Left ventricle myocardium inferior (tissue), 1 donor: ENCODE measurements around the gene SLU7. TPM values are rescaled to one million over a fixed set of nuclear protein-coding genes. Genes with fewer than 3 reads are reported as not detected.

ENCODE experiments used
- DNase-seq: peaks from one replicate; pipeline ENCODE4 v3.0.0-alpha.2; 2020
- H3K27ac ChIP-seq: fragments of 200-600 bp; replicated peaks from 2 replicates; pipeline ENCODE4 v1.8.0; 2021
- H3K27me3 ChIP-seq: fragments of 200-600 bp; 2 replicates; pipeline ENCODE4 v1.8.0; 2021; ENCODE audit warnings: low read depth
- H3K36me3 ChIP-seq: fragments of 200-600 bp; 2 replicates; pipeline ENCODE4 v1.8.0; 2021
- H3K4me1 ChIP-seq: fragments of 200-600 bp; 2 replicates; pipeline ENCODE4 v1.8.0; 2021
- H3K4me3 ChIP-seq: fragments of 200-600 bp; 2 replicates; pipeline ENCODE4 v1.8.0; 2021; ENCODE audit warnings: mild to moderate bottlenecking, moderate library complexity
- H3K9me3 ChIP-seq: fragments of 200-600 bp; replicated peaks from 2 replicates; pipeline ENCODE4 v1.8.0; 2021
- CTCF ChIP-seq: fragments of 200-600 bp; IDR thresholded peaks from 2 replicates; pipeline ENCODE4 v1.8.0; 2021; ENCODE audit warnings: antibody characterized with exemption, mild to moderate bottlenecking, borderline replicate concordance
- intact Hi-C: fragments of 100-400 bp; cut with micrococcal nuclease; formaldehyde crosslinking; loops from one replicate; pipeline ENCODE4 v1.11.0; 2022
- total RNA-seq: library from RNA; stranded (reverse); fragmentation: NEBNext Ultra II Directional; extraction: Animal tissue kit (Norgen Biotek cat#: 25700); gene quantifications from one replicate; pipeline ENCODE4 v1.2.1, GENCODE V29; 2021
- donor health status: DM: no; HTN: yes; CAD: no; lungs with severe emphysema.

SLU7 gene
- total RNA-seq, 1 donor from 2014 or later, result 56.2 TPM

GRCh38 chr5:160371294-160371693, 47.6 kb downstream of the SLU7 start:
- intact Hi-C loops, result no loop called here

GRCh38 chr5:160370713-160371034, 48.2 kb downstream of the SLU7 start:
- intact Hi-C loops, result no loop called here
- no peak for TF ChIP-seq CTCF
- Histone ChIP-seq H3K27ac (peak overlapping the region; percentile 74), H3K4me3 (peak overlapping the region; percentile 72), H3K36me3 (no peaks in the 10 kb centered on the region), H3K27me3 (no peaks in the 10 kb centered on the region), H3K4me1 (peaks cover 20% of the 10 kb centered on the region), H3K9me3 (no peaks in the 10 kb centered on the region)
- no peak for DNase-seq

More at GRCh38 chr5:160371294-160371693, 47.6 kb downstream of the SLU7 start:
- Histone ChIP-seq H3K4me3 (no peak overlapping the region), H3K4me1 (peaks cover 20% of the 10 kb centered on the region), H3K27me3 (no peaks in the 10 kb centered on the region), H3K27ac (no peak overlapping the region), H3K36me3 (no peaks in the 10 kb centered on the region), H3K9me3 (no peaks in the 10 kb centered on the region)
- no peak for DNase-seq
- no peak for TF ChIP-seq CTCF

- no peaks in the 10 kb centered on the region for H3K36me3 ChIP-seq
Measured at GRCh38 chr5:160369990-160370712, 48.7 kb downstream of the SLU7 start, which contains the start of gene C1QTNF2. C1QTNF2 (minus strand) TSS chr5:160370626; CDS start chr5:160355011, 15,615 bp downstream.

GRCh38 chr5:160367885-160368284, 51.0 kb downstream of the SLU7 start:
- no peak overlapping the region for H3K27ac ChIP-seq
- H3K4me1 ChIP-seq, result peaks cover 30% of the 10 kb centered on the region
- no peak overlapping the region for H3K4me3 ChIP-seq
- H3K27me3 ChIP-seq, result no peaks in the 10 kb centered on the region
- TF ChIP-seq CTCF, result no peak
- intact Hi-C loops, result no loop called here
- H3K36me3 ChIP-seq, result no peaks in the 10 kb centered on the region
- no peaks in the 10 kb centered on the region for H3K9me3 ChIP-seq
- DNase-seq, result no peak

More at GRCh38 chr5:160369990-160370712, 48.7 kb downstream of the SLU7 start, which contains the start of gene C1QTNF2:
- Histone ChIP-seq H3K4me1 (peaks cover 20% of the 10 kb centered on the region), H3K9me3 (no peaks in the 10 kb centered on the region), H3K4me3 (peak within 1 kb of the TSS; percentile 72), H3K27ac (peak within 1 kb of the TSS; percentile 74), H3K27me3 (no peaks in the 10 kb centered on the region)
- TF ChIP-seq CTCF, result no peak
- intact Hi-C loops, result no loop called here
- peak; percentile 71 for DNase-seq

- Histone ChIP-seq H3K9me3 (no peaks in the 10 kb centered on the region), H3K27me3 (no peaks in the 10 kb centered on the region), H3K4me3 (no peak overlapping the region), H3K36me3 (no peaks in the 10 kb centered on the region), H3K27ac (no peak overlapping the region), H3K4me1 (peaks cover 36% of the 10 kb centered on the region)
- intact Hi-C loops, result no loop called here
- DNase-seq, result no peak
- no peak for TF ChIP-seq CTCF
Measured at GRCh38 chr5:160367261-160367660, 51.6 kb downstream of the SLU7 start.
